HEK293 (cell line): ENCODE data around the gene MAPK9.

Experiments
- CTCF ChIP-seq: fragments of 450-650 bp; formaldehyde crosslinking; IDR thresholded peaks from 2 replicates; pipeline ENCODE4 v1.5.1; 2016; ENCODE audit warnings: missing biosample characterization, missing genetic modification characterization
- ZNF280D ChIP-seq: fragments of 450-650 bp; formaldehyde crosslinking; IDR thresholded peaks from 2 replicates; pipeline ENCODE4 v1.5.1; 2016; ENCODE audit warnings: missing biosample characterization, missing genetic modification characterization
- ZNF629 ChIP-seq: fragments of 450-650 bp; formaldehyde crosslinking; IDR thresholded peaks from 2 replicates; pipeline ENCODE4 v1.5.1; 2017; ENCODE audit warnings: missing biosample characterization, missing genetic modification characterization

GRCh38 chr5:180305481-180305880, 13.6 kb upstream of the MAPK9 start:
- no peak for TF ChIP-seq ZNF629
- TF ChIP-seq CTCF (tag by site-specific recombination): no peak
- no peak for TF ChIP-seq ZNF280D (tag by site-specific recombination)
